AG09319 (cell line): ENCODE results near the gene SLC37A1.

Experiments used
- DNase-seq: peaks from one replicate; pipeline ENCODE4 v3.0.0-alpha.2; 2010; ENCODE audit warnings: low read depth; ENCODE audit errors: extremely low read depth
- TF ChIP-seq, protein P1 (sequence below): IDR thresholded peaks from 2 replicates; pipeline ENCODE4 v1.5.1; 2011; ENCODE audit warnings: low read depth, mild to moderate bottlenecking, inconsistent platforms, low read length, moderate library complexity

SLC37A1 gene

DNA sequence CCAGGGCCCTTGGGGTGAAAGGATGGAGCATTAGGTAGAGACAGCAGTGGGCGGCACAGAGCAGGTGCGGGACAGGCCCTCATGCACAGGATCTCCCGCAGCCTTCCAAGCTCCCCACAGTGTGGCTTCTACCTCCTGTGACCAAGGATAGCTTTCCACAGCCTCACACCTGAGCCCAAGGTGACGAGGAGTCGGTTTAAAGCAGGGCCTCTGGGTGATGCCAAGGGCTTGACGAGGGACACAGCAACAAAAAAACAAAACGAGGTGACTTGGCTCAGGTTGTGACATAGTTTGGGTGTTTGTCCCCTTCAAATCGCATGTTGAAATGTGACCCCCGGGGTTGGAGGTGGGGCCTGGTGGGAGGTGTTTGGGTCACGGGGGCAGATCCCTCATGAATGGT, 32.9 kb upstream of the SLC37A1 start:
- DNase-seq: no peak
- TF ChIP-seq, protein P1, sequence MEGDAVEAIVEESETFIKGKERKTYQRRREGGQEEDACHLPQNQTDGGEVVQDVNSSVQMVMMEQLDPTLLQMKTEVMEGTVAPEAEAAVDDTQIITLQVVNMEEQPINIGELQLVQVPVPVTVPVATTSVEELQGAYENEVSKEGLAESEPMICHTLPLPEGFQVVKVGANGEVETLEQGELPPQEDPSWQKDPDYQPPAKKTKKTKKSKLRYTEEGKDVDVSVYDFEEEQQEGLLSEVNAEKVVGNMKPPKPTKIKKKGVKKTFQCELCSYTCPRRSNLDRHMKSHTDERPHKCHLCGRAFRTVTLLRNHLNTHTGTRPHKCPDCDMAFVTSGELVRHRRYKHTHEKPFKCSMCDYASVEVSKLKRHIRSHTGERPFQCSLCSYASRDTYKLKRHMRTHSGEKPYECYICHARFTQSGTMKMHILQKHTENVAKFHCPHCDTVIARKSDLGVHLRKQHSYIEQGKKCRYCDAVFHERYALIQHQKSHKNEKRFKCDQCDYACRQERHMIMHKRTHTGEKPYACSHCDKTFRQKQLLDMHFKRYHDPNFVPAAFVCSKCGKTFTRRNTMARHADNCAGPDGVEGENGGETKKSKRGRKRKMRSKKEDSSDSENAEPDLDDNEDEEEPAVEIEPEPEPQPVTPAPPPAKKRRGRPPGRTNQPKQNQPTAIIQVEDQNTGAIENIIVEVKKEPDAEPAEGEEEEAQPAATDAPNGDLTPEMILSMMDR: no peak

- no peak for DNase-seq
- TF ChIP-seq, protein P1: no peak
Measured at GRCh38 chr21:42481169-42481568, 32.5 kb upstream of the SLC37A1 start.

GRCh38 chr21:42484966-42485365, 28.7 kb upstream of the SLC37A1 start:
- TF ChIP-seq, protein P1: no peak
- DNase-seq: no peak

- TF ChIP-seq, protein P1: no peak
- no peak for DNase-seq
Measured at GRCh38 chr21:42486072-42486471, 27.6 kb upstream of the SLC37A1 start.

GRCh38 chr21:42486531-42486930, 27.1 kb upstream of the SLC37A1 start:
- TF ChIP-seq, protein P1: no peak
- DNase-seq: no peak

DNA sequence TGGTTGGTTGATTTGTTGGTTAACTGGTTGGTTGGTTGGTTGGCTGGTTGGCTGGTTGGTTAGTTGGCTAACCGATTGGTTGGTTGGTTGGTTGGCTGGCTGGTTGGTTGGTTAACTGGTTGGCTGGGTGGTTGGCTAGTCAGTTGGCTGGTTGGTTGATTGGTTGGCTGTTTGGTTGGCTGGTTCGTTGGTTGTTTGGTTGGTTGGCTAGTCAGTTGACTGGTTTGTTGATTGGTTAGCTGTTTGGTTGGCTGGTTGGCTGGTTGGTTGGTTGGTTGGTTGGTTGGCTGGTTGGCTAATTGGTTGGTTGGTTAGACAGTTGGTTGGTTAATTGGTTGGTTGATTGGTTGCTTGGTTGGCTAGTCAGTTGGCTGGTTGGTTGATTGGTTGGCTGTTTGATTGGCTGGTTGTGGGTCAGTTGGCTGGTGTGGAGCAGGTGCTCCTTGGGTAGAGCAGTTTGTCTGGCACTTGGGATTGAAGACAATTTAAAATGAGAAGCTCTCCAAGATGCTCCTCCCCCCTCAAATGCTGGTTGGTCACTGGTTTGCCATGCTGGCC, 24.6 kb upstream of the SLC37A1 start:
- TF ChIP-seq, protein P1: no peak
- no peak for DNase-seq

DNA sequence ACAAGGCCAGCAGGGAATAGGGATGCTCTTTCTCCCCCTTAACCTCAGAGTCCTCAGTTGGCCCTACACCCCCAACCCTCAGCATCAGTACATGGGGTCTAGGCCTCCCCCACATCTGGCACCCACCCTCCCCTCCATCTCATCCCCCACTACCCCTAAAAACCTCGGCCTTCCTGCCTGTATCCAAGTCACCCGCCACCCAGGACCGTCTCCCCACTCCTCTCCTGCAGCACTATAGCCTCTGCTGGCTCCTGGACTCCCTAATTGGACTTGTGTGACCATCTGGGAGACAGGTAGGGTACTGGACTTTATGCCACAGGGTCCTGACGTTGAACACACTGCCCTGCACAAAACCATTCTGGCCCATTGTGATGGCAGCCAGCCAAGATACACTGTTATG, 23.7 kb upstream of the SLC37A1 start:
- TF ChIP-seq, protein P1: no peak
- no peak for DNase-seq
